Panc1 (cell line): ENCODE results near the gene MRC2.

Source experiments
- POLR2AphosphoS5 ChIP-seq: IDR thresholded peaks from 2 replicates; pipeline ENCODE4 v1.6.1; 2012; ENCODE audit warnings: mild to moderate bottlenecking, low read depth, low read length, moderate library complexity
- SIN3A ChIP-seq: IDR thresholded peaks from 2 replicates; pipeline ENCODE4 v1.6.1; 2012; ENCODE audit warnings: low read depth, mild to moderate bottlenecking, low read length, moderate library complexity, borderline replicate concordance; ENCODE audit not compliant: insufficient read depth
- TCF7L2 ChIP-seq: IDR thresholded peaks from 2 replicates; pipeline ENCODE4 v1.6.1; 2011; ENCODE audit warnings: mild to moderate bottlenecking, low read depth, low read length, inconsistent platforms
- TF ChIP-seq, protein P1 (sequence below): fragments of 450-650 bp; IDR thresholded peaks from 2 replicates; pipeline ENCODE4 v1.5.1; 2017; ENCODE audit warnings: mild to moderate bottlenecking
- TF ChIP-seq, protein P2 (sequence below), 2 experiments: IDR thresholded peaks; 2 replicates each; pipeline ENCODE4 v1.6.1; 2011 to 2012; ENCODE audit warnings: low read depth in 2 of 2, control low read depth in 1 of 2, low read length in 1 of 2, mild to moderate bottlenecking in 1 of 2, moderate library complexity in 1 of 2; ENCODE audit not compliant: insufficient read depth in 1 of 2

DNA sequence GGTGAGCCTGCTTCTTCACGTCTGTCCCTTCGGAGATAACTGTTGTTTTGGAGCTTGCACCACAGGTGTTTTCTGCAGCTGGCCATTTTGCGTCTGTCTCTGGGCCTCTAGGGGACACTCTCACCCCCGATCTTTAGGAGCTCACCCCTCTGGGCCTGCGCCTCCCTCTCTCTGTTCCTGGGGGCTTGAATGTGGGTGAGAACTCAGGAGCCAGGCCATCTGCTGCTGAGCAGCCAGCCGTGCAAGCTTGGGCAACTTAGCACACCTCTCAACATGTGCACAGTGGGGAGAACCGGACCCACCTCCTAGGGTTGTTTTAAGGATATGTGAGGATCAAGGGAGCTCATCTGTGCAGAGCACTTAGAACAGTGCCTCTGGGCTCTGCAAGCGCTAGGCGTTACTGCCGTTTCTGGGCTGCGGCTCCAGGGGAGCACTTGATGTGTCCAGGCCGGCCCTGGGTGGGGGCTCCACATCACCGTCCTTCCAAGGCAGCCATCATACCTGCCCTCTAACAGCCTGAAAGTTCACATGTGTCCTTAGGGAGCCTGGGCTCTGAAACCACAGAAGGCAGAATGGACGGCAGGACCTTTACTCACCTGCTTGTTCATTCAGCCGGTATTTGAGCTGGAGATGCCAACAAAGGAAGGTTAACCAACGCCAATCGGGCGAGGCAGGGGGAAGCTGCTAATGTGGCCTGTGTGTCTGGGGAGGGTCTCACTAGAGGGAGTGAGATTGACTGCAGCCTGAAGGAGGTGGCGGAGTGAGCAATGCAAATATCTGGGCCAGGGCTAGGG, 66.3 kb downstream of the MRC2 start:
- TF ChIP-seq, protein P1, sequence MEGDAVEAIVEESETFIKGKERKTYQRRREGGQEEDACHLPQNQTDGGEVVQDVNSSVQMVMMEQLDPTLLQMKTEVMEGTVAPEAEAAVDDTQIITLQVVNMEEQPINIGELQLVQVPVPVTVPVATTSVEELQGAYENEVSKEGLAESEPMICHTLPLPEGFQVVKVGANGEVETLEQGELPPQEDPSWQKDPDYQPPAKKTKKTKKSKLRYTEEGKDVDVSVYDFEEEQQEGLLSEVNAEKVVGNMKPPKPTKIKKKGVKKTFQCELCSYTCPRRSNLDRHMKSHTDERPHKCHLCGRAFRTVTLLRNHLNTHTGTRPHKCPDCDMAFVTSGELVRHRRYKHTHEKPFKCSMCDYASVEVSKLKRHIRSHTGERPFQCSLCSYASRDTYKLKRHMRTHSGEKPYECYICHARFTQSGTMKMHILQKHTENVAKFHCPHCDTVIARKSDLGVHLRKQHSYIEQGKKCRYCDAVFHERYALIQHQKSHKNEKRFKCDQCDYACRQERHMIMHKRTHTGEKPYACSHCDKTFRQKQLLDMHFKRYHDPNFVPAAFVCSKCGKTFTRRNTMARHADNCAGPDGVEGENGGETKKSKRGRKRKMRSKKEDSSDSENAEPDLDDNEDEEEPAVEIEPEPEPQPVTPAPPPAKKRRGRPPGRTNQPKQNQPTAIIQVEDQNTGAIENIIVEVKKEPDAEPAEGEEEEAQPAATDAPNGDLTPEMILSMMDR, result no peak
- TF ChIP-seq SIN3A (no peak), POLR2AphosphoS5 (no peak), TCF7L2 (no peak)
- TF ChIP-seq, protein P2, sequence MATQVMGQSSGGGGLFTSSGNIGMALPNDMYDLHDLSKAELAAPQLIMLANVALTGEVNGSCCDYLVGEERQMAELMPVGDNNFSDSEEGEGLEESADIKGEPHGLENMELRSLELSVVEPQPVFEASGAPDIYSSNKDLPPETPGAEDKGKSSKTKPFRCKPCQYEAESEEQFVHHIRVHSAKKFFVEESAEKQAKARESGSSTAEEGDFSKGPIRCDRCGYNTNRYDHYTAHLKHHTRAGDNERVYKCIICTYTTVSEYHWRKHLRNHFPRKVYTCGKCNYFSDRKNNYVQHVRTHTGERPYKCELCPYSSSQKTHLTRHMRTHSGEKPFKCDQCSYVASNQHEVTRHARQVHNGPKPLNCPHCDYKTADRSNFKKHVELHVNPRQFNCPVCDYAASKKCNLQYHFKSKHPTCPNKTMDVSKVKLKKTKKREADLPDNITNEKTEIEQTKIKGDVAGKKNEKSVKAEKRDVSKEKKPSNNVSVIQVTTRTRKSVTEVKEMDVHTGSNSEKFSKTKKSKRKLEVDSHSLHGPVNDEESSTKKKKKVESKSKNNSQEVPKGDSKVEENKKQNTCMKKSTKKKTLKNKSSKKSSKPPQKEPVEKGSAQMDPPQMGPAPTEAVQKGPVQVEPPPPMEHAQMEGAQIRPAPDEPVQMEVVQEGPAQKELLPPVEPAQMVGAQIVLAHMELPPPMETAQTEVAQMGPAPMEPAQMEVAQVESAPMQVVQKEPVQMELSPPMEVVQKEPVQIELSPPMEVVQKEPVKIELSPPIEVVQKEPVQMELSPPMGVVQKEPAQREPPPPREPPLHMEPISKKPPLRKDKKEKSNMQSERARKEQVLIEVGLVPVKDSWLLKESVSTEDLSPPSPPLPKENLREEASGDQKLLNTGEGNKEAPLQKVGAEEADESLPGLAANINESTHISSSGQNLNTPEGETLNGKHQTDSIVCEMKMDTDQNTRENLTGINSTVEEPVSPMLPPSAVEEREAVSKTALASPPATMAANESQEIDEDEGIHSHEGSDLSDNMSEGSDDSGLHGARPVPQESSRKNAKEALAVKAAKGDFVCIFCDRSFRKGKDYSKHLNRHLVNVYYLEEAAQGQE (IDR thresholded peaks at IDR 0.05; ENCODE audit: insufficient read depth in 1 of 2, low read depth in 2 of 2, low read length in 1 of 2), result no peak
